Ovary (tissue), 3 donors: Measurements from ENCODE around the gene GRID2IP.

ENCODE experiments used
- EP300 ChIP-seq: sonication (generic); formaldehyde crosslinking; IDR thresholded peaks from one replicate; pipeline ENCODE4 v1.6.1; 2017; ENCODE audit warnings: antibody characterized with exemption
- POLR2A ChIP-seq: fragments of 450-650 bp; IDR thresholded peaks from one replicate; pipeline ENCODE4 v1.6.1; 2017; ENCODE audit warnings: antibody characterized with exemption, mild to moderate bottlenecking, moderate library complexity
- TF ChIP-seq, protein P1 (sequence below), 3 donors: fragments of 450-650 bp in 2 of 3; fragments of 200-600 bp in 1 of 3; IDR thresholded peaks; one replicate each; pipeline versions ENCODE4 v1.5.1 to v1.8.0; 2016 to 2022; ENCODE audit warnings: antibody characterized with exemption in 3 of 3, mild to moderate bottlenecking in 1 of 3
- donor health status: DM: no; HTN: no; CAD: no.

DNA sequence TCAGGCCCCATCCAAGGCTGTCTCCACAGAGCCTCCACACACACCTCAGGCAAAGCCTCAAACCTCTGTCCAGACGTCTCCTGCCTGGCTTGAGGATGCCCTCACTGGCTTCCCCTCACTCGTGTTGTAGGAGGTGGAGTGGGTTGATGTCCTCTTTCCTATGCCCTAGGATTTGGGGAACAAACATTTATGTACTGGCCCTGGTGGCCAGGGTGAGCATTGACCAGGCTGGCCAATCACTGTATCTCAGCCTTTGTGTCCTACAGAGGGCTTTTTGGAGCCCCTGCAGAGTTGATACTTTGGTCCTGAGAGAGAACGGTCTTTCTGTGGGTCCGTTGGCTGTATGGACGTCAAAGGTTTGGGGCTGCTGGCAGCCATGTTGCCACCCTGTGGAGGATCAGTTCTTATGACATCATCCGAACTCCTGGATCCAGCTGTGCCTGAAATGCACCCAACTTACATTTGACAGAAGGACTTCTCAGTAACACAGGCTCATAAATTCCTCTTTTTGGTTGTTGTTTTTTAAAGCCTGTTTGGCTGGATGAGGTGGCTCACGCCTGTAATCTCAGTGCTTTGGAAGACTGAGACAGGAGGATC, 2.3 kb upstream of the GRID2IP start:
- TF ChIP-seq, protein P1, sequence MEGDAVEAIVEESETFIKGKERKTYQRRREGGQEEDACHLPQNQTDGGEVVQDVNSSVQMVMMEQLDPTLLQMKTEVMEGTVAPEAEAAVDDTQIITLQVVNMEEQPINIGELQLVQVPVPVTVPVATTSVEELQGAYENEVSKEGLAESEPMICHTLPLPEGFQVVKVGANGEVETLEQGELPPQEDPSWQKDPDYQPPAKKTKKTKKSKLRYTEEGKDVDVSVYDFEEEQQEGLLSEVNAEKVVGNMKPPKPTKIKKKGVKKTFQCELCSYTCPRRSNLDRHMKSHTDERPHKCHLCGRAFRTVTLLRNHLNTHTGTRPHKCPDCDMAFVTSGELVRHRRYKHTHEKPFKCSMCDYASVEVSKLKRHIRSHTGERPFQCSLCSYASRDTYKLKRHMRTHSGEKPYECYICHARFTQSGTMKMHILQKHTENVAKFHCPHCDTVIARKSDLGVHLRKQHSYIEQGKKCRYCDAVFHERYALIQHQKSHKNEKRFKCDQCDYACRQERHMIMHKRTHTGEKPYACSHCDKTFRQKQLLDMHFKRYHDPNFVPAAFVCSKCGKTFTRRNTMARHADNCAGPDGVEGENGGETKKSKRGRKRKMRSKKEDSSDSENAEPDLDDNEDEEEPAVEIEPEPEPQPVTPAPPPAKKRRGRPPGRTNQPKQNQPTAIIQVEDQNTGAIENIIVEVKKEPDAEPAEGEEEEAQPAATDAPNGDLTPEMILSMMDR (IDR thresholded peaks at IDR 0.05): no peak
- TF ChIP-seq POLR2A (no peak), EP300 (no peak)
